A673 (cell line): ENCODE measurements around the gene PHF3.

ENCODE experiments used
- CTCF ChIP-seq: fragments of 300-800, 200-600 bp; sonication (generic); conservative IDR thresholded peaks from 2 replicates; pipeline ENCODE4 v1.5.1; 2017; ENCODE audit warnings: low read depth, mild to moderate bottlenecking, antibody characterized with exemption, low read length, moderate library complexity, mixed read lengths
- EZH2 ChIP-seq: fragments of 200-600 bp; sonication (generic); IDR thresholded peaks from 2 replicates; pipeline ENCODE4 v1.6.1; 2017; ENCODE audit warnings: borderline replicate concordance, low read depth, mild to moderate bottlenecking, mixed read lengths, antibody characterized with exemption, low read length; ENCODE audit not compliant: poor library complexity, severe bottlenecking

GRCh38 chr6:63676412-63677114 is 41.0 kb downstream of the PHF3 start:
- TF ChIP-seq CTCF (no peak), EZH2 (no peak)
